GM23338 (cell line): ENCODE results near the gene C11orf16. TPM values are rescaled to one million over a fixed set of nuclear protein-coding genes. Genes with fewer than 3 reads are reported as not detected.

Experiments
- ATAC-seq: fragments of 200-7000 bp; cut with Tn5 transposase; 3 replicates; pipeline ENCODE4 v1.9.1; 2020
- DNase-seq: peaks from one replicate; pipeline ENCODE4 v3.0.0-alpha.2; 2015; ENCODE audit warnings: low spot score
- H2AFZ ChIP-seq: fragments of 200-600 bp; sonication (generic); 2 replicates; pipeline ENCODE4 v1.8.0; 2016; ENCODE audit warnings: antibody characterized with exemption, mild to moderate bottlenecking, moderate library complexity
- H3F3A ChIP-seq: fragments of 200-600 bp; sonication (generic); replicated peaks from 2 replicates; pipeline ENCODE4 v1.8.0; 2017; ENCODE audit warnings: antibody characterized with exemption, mixed run types, low read depth
- H3K27ac ChIP-seq: fragments of 200-600 bp; sonication (generic); 2 replicates; pipeline ENCODE4 v1.6.1; 2016; ENCODE audit warnings: low read depth
- H3K27me3 ChIP-seq: fragments of 200-600 bp; sonication (generic); 2 replicates; pipeline ENCODE4 v1.8.0; 2016; ENCODE audit warnings: mild to moderate bottlenecking, mixed run types, moderate library complexity; ENCODE audit not compliant: insufficient read depth
- H3K36me3 ChIP-seq: fragments of 200-600 bp; sonication (generic); 2 replicates; pipeline ENCODE4 v1.8.0; 2016; ENCODE audit warnings: mild to moderate bottlenecking; ENCODE audit not compliant: insufficient read depth
- H3K4me1 ChIP-seq: fragments of 200-600 bp; sonication (generic); 2 replicates; pipeline ENCODE4 v1.8.0; 2016; ENCODE audit warnings: mild to moderate bottlenecking, moderate library complexity; ENCODE audit not compliant: insufficient read depth
- H3K4me2 ChIP-seq: fragments of 200-600 bp; sonication (generic); 2 replicates; pipeline ENCODE4 v1.7.1; 2017; ENCODE audit warnings: mixed run types
- H3K4me3 ChIP-seq: fragments of 200-600 bp; sonication (generic); 2 replicates; pipeline ENCODE4 v1.6.1; 2016; ENCODE audit warnings: mixed run types
- H3K79me2 ChIP-seq: fragments of 200-600 bp; sonication (generic); replicated peaks from 2 replicates; pipeline ENCODE4 v1.8.0; 2017; ENCODE audit warnings: mild to moderate bottlenecking; ENCODE audit not compliant: insufficient read depth
- H3K9me2 ChIP-seq: fragments of 200-600 bp; sonication (generic); 2 replicates; pipeline ENCODE4 v1.8.0; 2017; ENCODE audit not compliant: insufficient read depth
- H4K20me1 ChIP-seq: fragments of 200-600 bp; sonication (generic); replicated peaks from 2 replicates; pipeline ENCODE4 v1.8.0; 2017; ENCODE audit warnings: mild to moderate bottlenecking; ENCODE audit not compliant: insufficient read depth
- H3K27ac Mint-ChIP-seq: 2 replicates; pipeline ENCODE4 v1.8.0; 2020; ENCODE audit warnings: inconsistent platforms, mild to moderate bottlenecking, moderate library complexity, mixed read lengths
- H3K27me3 Mint-ChIP-seq: 3 replicates; pipeline ENCODE4 v1.8.0; 2022; ENCODE audit warnings: low read depth, mild to moderate bottlenecking, moderate library complexity, mixed read lengths, inconsistent platforms; ENCODE audit not compliant: insufficient read depth, poor library complexity
- H3K36me3 Mint-ChIP-seq: 3 replicates; pipeline ENCODE4 v1.8.0; 2021; ENCODE audit warnings: low read depth, mild to moderate bottlenecking, inconsistent platforms, moderate library complexity, mixed read lengths
- H3K4me1 Mint-ChIP-seq: 3 replicates; pipeline ENCODE4 v1.8.0; 2020; ENCODE audit warnings: mild to moderate bottlenecking, inconsistent platforms, mixed read lengths
- H3K4me3 Mint-ChIP-seq: 3 replicates; pipeline ENCODE4 v1.8.0; 2021; ENCODE audit warnings: moderate library complexity, mild to moderate bottlenecking, inconsistent platforms, mixed read lengths
- H3K9me3 Mint-ChIP-seq: 3 replicates; pipeline ENCODE4 v1.8.0; 2020; ENCODE audit warnings: moderate library complexity, mild to moderate bottlenecking, inconsistent platforms, mixed read lengths
- CTCF ChIP-seq, 2 experiments: fragments of 200-600 bp in 1 of 2; sonication (generic) in 1 of 2; conservative IDR thresholded peaks; 2 replicates each; pipeline versions ENCODE4 v1.5.1 to v1.6.1; 2016 to 2017; ENCODE audit warnings: antibody characterized with exemption in 2 of 2, low read depth in 2 of 2, mild to moderate bottlenecking in 2 of 2, moderate library complexity in 1 of 2
- JUNB ChIP-seq: IDR thresholded peaks from one replicate; pipeline ENCODE4 v1.6.1; 2016; ENCODE audit warnings: antibody characterized with exemption; ENCODE audit not compliant: unreplicated experiment
- POLR2AphosphoS5 ChIP-seq: IDR thresholded peaks from 2 replicates; pipeline ENCODE4 v1.6.1; 2016; ENCODE audit warnings: antibody characterized with exemption, low read depth
- STAT1 ChIP-seq: IDR thresholded peaks from one replicate; pipeline ENCODE4 v1.6.1; 2016; ENCODE audit warnings: antibody characterized with exemption; ENCODE audit not compliant: unreplicated experiment
- ZNF114 ChIP-seq: fragments of 250-450 bp; sonication (Bioruptor Pico); IDR thresholded peaks from 2 replicates; pipeline ENCODE4 v1.5.0; 2020; ENCODE audit warnings: mild to moderate bottlenecking, moderate library complexity
- ZNF331 ChIP-seq: fragments of 250-450 bp; sonication (Bioruptor Pico); IDR thresholded peaks from 2 replicates; pipeline ENCODE4 v1.5.0; 2020; ENCODE audit warnings: low read depth, mild to moderate bottlenecking, moderate library complexity
- polyA plus RNA-seq: library from polyadenylated mRNA; unstranded; fragments of >200 nt; fragmentation: Nextera tagmentation; extraction: Ambion mirVana; gene quantifications from 2 replicates; pipeline ENCODE4 v1.2.1, GENCODE V29; 2016
- total RNA-seq: library from RNA; depleted of rRNA; stranded (reverse); fragments of >200 nt; shearing (Covaris generic); gene quantifications from 2 replicates; pipeline ENCODE4 v1.2.3, GENCODE V29; 2014
- TF ChIP-seq, protein P1 (sequence below): IDR thresholded peaks from one replicate; pipeline ENCODE4 v1.6.1; 2018; ENCODE audit warnings: antibody characterized with exemption; ENCODE audit not compliant: unreplicated experiment

The C11orf16 gene
- total and polyA plus RNA-seq, 2 experiments from 2014 or later, result not detected

GRCh38 chr11:8967184-8967583 is 34.4 kb upstream of the C11orf16 start (continued):
- TF ChIP-seq, protein P1, sequence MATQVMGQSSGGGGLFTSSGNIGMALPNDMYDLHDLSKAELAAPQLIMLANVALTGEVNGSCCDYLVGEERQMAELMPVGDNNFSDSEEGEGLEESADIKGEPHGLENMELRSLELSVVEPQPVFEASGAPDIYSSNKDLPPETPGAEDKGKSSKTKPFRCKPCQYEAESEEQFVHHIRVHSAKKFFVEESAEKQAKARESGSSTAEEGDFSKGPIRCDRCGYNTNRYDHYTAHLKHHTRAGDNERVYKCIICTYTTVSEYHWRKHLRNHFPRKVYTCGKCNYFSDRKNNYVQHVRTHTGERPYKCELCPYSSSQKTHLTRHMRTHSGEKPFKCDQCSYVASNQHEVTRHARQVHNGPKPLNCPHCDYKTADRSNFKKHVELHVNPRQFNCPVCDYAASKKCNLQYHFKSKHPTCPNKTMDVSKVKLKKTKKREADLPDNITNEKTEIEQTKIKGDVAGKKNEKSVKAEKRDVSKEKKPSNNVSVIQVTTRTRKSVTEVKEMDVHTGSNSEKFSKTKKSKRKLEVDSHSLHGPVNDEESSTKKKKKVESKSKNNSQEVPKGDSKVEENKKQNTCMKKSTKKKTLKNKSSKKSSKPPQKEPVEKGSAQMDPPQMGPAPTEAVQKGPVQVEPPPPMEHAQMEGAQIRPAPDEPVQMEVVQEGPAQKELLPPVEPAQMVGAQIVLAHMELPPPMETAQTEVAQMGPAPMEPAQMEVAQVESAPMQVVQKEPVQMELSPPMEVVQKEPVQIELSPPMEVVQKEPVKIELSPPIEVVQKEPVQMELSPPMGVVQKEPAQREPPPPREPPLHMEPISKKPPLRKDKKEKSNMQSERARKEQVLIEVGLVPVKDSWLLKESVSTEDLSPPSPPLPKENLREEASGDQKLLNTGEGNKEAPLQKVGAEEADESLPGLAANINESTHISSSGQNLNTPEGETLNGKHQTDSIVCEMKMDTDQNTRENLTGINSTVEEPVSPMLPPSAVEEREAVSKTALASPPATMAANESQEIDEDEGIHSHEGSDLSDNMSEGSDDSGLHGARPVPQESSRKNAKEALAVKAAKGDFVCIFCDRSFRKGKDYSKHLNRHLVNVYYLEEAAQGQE, result no peak
- TF ChIP-seq ZNF331 (CRISPR knock-in tag) (no peak), ZNF114 (no peak), JUNB (no peak), CTCF (conservative IDR thresholded peaks at IDR 0.05; ENCODE audit: low read depth in 2 of 2) (no peak), STAT1 (no peak)

DNA sequence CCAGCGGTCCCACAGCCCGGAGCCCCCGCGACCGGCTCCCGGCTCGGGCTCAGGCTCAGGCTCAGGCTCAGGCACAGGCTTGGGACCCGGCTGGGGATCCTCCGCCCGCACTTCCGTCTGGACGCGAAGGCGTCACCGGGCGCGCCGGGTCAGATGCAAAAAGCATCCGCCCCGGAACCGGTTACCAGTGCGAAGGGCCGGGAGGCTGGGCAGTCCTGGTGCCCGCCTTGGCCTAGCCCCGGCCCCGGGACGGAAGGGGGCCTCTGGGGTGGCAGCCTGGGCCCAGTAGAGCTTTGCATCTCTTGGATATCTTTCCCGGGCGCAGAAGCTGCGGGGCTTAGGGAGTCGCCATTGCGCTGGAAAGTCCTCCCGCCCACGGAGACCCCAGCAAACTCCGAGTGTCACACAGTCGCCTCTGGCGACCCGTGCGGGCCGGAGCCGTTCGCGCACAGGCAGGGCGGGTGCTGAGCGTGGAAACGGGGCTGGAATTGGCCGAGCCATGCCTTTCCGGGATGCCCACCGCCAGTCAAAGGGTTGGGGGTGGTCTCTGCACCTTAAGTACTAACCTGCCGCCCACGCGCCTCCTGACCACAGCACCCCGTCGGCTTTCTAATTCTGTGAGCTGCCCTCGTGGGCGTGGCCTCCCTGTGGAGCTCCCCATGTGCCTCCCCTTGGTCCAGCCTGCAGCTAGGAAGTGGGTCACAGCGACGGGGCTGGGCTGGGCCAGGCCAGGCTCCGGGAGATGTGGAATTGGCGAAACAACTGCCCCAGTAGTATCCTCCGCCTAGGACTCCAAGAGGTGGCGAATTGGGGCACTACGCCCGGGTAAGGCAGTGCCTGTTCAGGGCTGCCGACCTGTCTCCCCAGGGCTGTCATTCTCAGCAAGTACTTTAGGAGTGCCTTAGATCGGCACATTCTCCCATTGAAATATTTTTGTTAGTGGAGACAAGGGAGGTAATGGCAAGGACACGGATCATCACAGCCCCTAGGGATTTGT is 31.9 kb upstream of the C11orf16 start, which contains the start of gene TMEM9B:
TSS of gene TMEM9B (minus strand) at position 119 of the 997 bp plus-strand sequence. CDS start 129 bp downstream, outside the sequence.
- DNase-seq (peak; percentile 96), ATAC-seq (peak; percentile 85)
- peak within 1 kb of the TSS; percentile 92 for H3K27ac Mint-ChIP-seq
- peaks cover 14% of the 10 kb centered on the region for H3F3A ChIP-seq
- peaks cover 6% of the 10 kb centered on the region; the same call in 1 of the 2 replicates for H3K4me1 ChIP-seq
- peak within 1 kb of the TSS; percentile 97 for H3K4me3 ChIP-seq
- peak within 1 kb of the TSS; percentile 97 for H3K4me2 ChIP-seq
- no peaks in the 10 kb centered on the region for H3K9me2 ChIP-seq
- no peaks in the 10 kb centered on the region for H3K27me3 Mint-ChIP-seq
- peaks cover 18% of the 10 kb centered on the region for H3K79me2 ChIP-seq
- no peaks in the 10 kb centered on the region; the same call in 2 of the 3 replicates for H3K36me3 Mint-ChIP-seq
- no peaks in the 10 kb centered on the region for H3K27me3 ChIP-seq
- peaks cover 14% of the 10 kb centered on the region for H3K4me1 Mint-ChIP-seq
- peak within 1 kb of the TSS; percentile 90 for H3K4me3 Mint-ChIP-seq
- peak within 1 kb of the TSS; percentile 95 for H3K27ac ChIP-seq
- no peaks in the 10 kb centered on the region for H3K9me3 Mint-ChIP-seq
- no peaks in the 10 kb centered on the region; the same call in 1 of the 2 replicates for H4K20me1 ChIP-seq
- no peaks in the 10 kb centered on the region for H3K36me3 ChIP-seq
- peak within 1 kb of the TSS; percentile 96 for H2AFZ ChIP-seq
- TF ChIP-seq POLR2AphosphoS5, result peak; percentile 83
- TF ChIP-seq, protein P1, result no peak
